Thoracic aorta (tissue), 2 donors: ENCODE data around the gene NABP1. TPM values are rescaled to one million over a fixed set of nuclear protein-coding genes. Genes with fewer than 3 reads are reported as not detected.

Experiments
- ATAC-seq: fragments of 150-250 bp; one replicate; pipeline ENCODE4 v1.8.0; 2017; ENCODE audit warnings: low read depth; ENCODE audit not compliant: insufficient number of reproducible peaks, low FRiP score
- DNase-seq: peaks from one replicate; pipeline ENCODE4 v3.0.0-alpha.2; 2020; ENCODE audit warnings: low spot score
- H3K27ac ChIP-seq, 2 donors: fragments of 200-600 bp; sonication (generic); 1 replicate in 1 of 2; 2 replicates in 1 of 2; pipeline ENCODE4 v1.5.1; 2016; ENCODE audit warnings: mild to moderate bottlenecking in 2 of 2, moderate library complexity in 2 of 2
- H3K27me3 ChIP-seq: fragments of 200-600 bp; sonication (generic); replicated peaks from 2 replicates; pipeline ENCODE4 v1.6.0; 2016; ENCODE audit warnings: mild to moderate bottlenecking; ENCODE audit not compliant: insufficient read depth
- H3K36me3 ChIP-seq: fragments of 200-600 bp; sonication (generic); one replicate; pipeline ENCODE4 v1.5.1; 2016
- H3K4me1 ChIP-seq, 2 donors: fragments of 200-600 bp; sonication (generic); 1 replicate in 1 of 2; 2 replicates in 1 of 2; pipeline versions ENCODE4 v1.5.1 to v1.6.0; 2016; ENCODE audit warnings: low read depth in 2 of 2, mild to moderate bottlenecking in 1 of 2; ENCODE audit not compliant: control insufficient read depth in 1 of 2
- H3K4me3 ChIP-seq: fragments of 200-600 bp; sonication (generic); 2 replicates; pipeline ENCODE4 v1.5.1; 2016; ENCODE audit warnings: mild to moderate bottlenecking
- H3K9me3 ChIP-seq: fragments of 200-600 bp; sonication (generic); 2 replicates; pipeline ENCODE4 v1.5.1; 2016
- total RNA-seq, 2 donors: library from RNA; depleted of rRNA; stranded (reverse); fragments of >200 nt; gene quantifications; one replicate each; pipeline versions ENCODE4 v1.1.0 to v1.2.3, GENCODE V29; 2016
- TF ChIP-seq, protein P1 (sequence below): fragments of 200-600 bp; sonication (generic); IDR thresholded peaks from one replicate; pipeline ENCODE4 v1.5.1; 2019; ENCODE audit warnings: antibody characterized with exemption

The NABP1 gene
- total RNA-seq, 2 donors from 2014 or later: 25.2 to 84.7 TPM

GRCh38 chr2:191730263-191730662 is 52.3 kb downstream of the NABP1 start:
- H3K36me3 ChIP-seq: no peaks in the 10 kb centered on the region
- no peak for ATAC-seq
- TF ChIP-seq, protein P1, sequence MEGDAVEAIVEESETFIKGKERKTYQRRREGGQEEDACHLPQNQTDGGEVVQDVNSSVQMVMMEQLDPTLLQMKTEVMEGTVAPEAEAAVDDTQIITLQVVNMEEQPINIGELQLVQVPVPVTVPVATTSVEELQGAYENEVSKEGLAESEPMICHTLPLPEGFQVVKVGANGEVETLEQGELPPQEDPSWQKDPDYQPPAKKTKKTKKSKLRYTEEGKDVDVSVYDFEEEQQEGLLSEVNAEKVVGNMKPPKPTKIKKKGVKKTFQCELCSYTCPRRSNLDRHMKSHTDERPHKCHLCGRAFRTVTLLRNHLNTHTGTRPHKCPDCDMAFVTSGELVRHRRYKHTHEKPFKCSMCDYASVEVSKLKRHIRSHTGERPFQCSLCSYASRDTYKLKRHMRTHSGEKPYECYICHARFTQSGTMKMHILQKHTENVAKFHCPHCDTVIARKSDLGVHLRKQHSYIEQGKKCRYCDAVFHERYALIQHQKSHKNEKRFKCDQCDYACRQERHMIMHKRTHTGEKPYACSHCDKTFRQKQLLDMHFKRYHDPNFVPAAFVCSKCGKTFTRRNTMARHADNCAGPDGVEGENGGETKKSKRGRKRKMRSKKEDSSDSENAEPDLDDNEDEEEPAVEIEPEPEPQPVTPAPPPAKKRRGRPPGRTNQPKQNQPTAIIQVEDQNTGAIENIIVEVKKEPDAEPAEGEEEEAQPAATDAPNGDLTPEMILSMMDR: no peak

More at GRCh38 chr2:191730263-191730662, 52.3 kb downstream of the NABP1 start:
- H3K27me3 ChIP-seq: no peaks in the 10 kb centered on the region
- no peak overlapping the region for H3K27ac ChIP-seq
- H3K9me3 ChIP-seq: no peaks in the 10 kb centered on the region
- no peak for DNase-seq
- peaks cover 0 to 3% of the 10 kb centered on the region in 2 donors for H3K4me1 ChIP-seq
- no peak overlapping the region for H3K4me3 ChIP-seq

Other genes starting within 250 kb of the NABP1 start
- 10 to 100 TPM; 14.9 to 15.0 TPM for gene CAVIN2, start 169.0 kb downstream of the NABP1 start, total RNA-seq